B cell (primary cell): ENCODE results near the gene RCOR3. TPM values are rescaled to one million over a fixed set of nuclear protein-coding genes. Genes with fewer than 3 reads are reported as not detected.

ENCODE experiments used
- ATAC-seq: fragments of 200-7000 bp; cut with Tn5 transposase; one replicate; pipeline ENCODE4 v1.10.0; 2021; ENCODE audit warnings: low read depth, mild to moderate bottlenecking, moderate number of reproducible peaks, moderate library complexity
- CTCF ChIA-PET: fragments of 350-600 bp; sonication (Branson Sonifier 250); formaldehyde crosslinking; loops from one replicate; lab custom pipeline; 2021; ENCODE audit warnings: antibody characterized with exemption, inconsistent platforms; lab: Charles Lee
- POLR2A ChIA-PET: fragments of 350-600 bp; sonication (Branson Sonifier 250); formaldehyde crosslinking; loops from one replicate; lab custom pipeline; 2021; ENCODE audit warnings: antibody characterized with exemption; lab: Charles Lee
- DNase-seq: peaks from one replicate; pipeline ENCODE4 v3.0.0; 2013
- H2AFZ ChIP-seq: 2 replicates; pipeline ENCODE4 v1.6.1; 2012; ENCODE audit warnings: mild to moderate bottlenecking, low read depth, low read length; ENCODE audit not compliant: insufficient read depth, poor library complexity, severe bottlenecking
- H3K27ac ChIP-seq, 2 donors: 1 replicate in 1 of 2; 2 replicates in 1 of 2; pipeline ENCODE4 v1.5.1; 2012 to 2013; ENCODE audit warnings: low read length in 2 of 2, mild to moderate bottlenecking in 2 of 2, moderate library complexity in 1 of 2
- H3K27me3 ChIP-seq, 4 experiments: fragments of 200-600 bp in 1 of 4; sonication (generic) in 1 of 4; replicated peaks in 1 of 4; 1 replicate in 2 of 4; 2 replicates in 2 of 4; pipeline versions ENCODE4 v1.6.1 to v1.7.0; 2013 to 2016; ENCODE audit warnings: low read length in 3 of 4, mild to moderate bottlenecking in 2 of 4, mixed read lengths in 1 of 4, moderate library complexity in 1 of 4; ENCODE audit not compliant: insufficient read depth in 4 of 4, control insufficient read depth in 3 of 4; ENCODE audit errors: control extremely low read depth in 1 of 4
- H3K36me3 ChIP-seq, 2 experiments: replicated peaks in 1 of 2; 1 replicate in 1 of 2; 2 replicates in 1 of 2; pipeline versions ENCODE4 v1.6.1 to v1.7.1; 2013; ENCODE audit warnings: low read length in 1 of 2; ENCODE audit not compliant: insufficient read depth in 2 of 2, control insufficient read depth in 1 of 2; ENCODE audit errors: control extremely low read depth in 1 of 2, extremely low read depth in 1 of 2
- H3K4me1 ChIP-seq, 2 donors: fragments of 200-600 bp in 1 of 2; sonication (generic) in 1 of 2; 1 replicate in 1 of 2; 2 replicates in 1 of 2; pipeline versions ENCODE4 v1.5.1 to v1.6.1; 2013 to 2017; ENCODE audit warnings: low read length in 2 of 2; ENCODE audit not compliant: control insufficient read depth in 2 of 2, insufficient read depth in 2 of 2
- H3K4me2 ChIP-seq: replicated peaks from 2 replicates; pipeline ENCODE3; 2012; ENCODE audit warnings: mild to moderate bottlenecking, low read depth, low read length; ENCODE audit not compliant: poor library complexity, severe bottlenecking
- H3K4me3 ChIP-seq, 5 experiments: fragments of 200-600 bp in 1 of 5; sonication (generic) in 1 of 5; 1 replicate in 3 of 5; 2 replicates in 2 of 5; pipeline versions ENCODE4 v1.5.1 to v1.7.0; 2011 to 2016; ENCODE audit warnings: low read length in 4 of 5, mild to moderate bottlenecking in 4 of 5, low read depth in 2 of 5, control low read depth in 1 of 5, moderate library complexity in 1 of 5; ENCODE audit not compliant: insufficient read depth in 1 of 5; ENCODE audit errors: control extremely low read depth in 1 of 5, extremely low read depth in 1 of 5
- H3K79me2 ChIP-seq: fragments of 200-600 bp; sonication (generic); one replicate; pipeline ENCODE4 v1.6.0; 2016; ENCODE audit warnings: low read length; ENCODE audit not compliant: control insufficient read depth, insufficient read depth
- H3K9ac ChIP-seq: fragments of 200-600 bp; sonication (generic); 2 replicates; pipeline ENCODE4 v1.6.1; 2017; ENCODE audit warnings: mild to moderate bottlenecking, low read length, moderate library complexity
- H3K9me3 ChIP-seq, 3 donors: one replicate each; pipeline versions ENCODE4 v1.6.1 to v1.7.1; 2013; ENCODE audit warnings: low read length in 2 of 3; ENCODE audit not compliant: control insufficient read depth in 2 of 3, insufficient read depth in 1 of 3; ENCODE audit errors: control extremely low read depth in 1 of 3
- H4K20me1 ChIP-seq: 2 replicates; pipeline ENCODE4 v1.6.0; 2012; ENCODE audit warnings: mild to moderate bottlenecking, low read length; ENCODE audit not compliant: insufficient read depth, control insufficient read depth, poor library complexity, severe bottlenecking
- H3K27ac Mint-ChIP-seq: one replicate; pipeline ENCODE4 v1.8.0; 2021; ENCODE audit warnings: mixed read lengths
- H3K27me3 Mint-ChIP-seq: one replicate; pipeline ENCODE4 v1.8.0; 2021; ENCODE audit warnings: mixed read lengths
- H3K4me1 Mint-ChIP-seq: one replicate; pipeline ENCODE4 v1.8.0; 2021; ENCODE audit warnings: mixed read lengths
- H3K4me3 Mint-ChIP-seq: one replicate; pipeline ENCODE4 v1.8.0; 2021; ENCODE audit warnings: mixed read lengths
- H3K9me3 Mint-ChIP-seq: one replicate; pipeline ENCODE4 v1.8.0; 2022; ENCODE audit warnings: mixed read lengths; ENCODE audit not compliant: insufficient read depth
- CTCF ChIP-seq: fragments of 200-600 bp; IDR thresholded peaks from one replicate; pipeline ENCODE4 v1.8.0; 2022; ENCODE audit warnings: antibody characterized with exemption, mild to moderate bottlenecking
- EZH2 ChIP-seq: IDR thresholded peaks from 2 replicates; pipeline ENCODE4 v1.6.1; 2012; ENCODE audit warnings: borderline replicate concordance, low read depth, mild to moderate bottlenecking, moderate library complexity, low read length; ENCODE audit not compliant: insufficient read depth, poor library complexity, severe bottlenecking
- whole genome bisulfite sequencing: methylation state at CpG from one replicate; pipeline ENCODE4 v1.1.5; 2013; ENCODE audit warnings: missing lambda C conversion rate; ENCODE audit not compliant: insufficient coverage; 5-methylcytosine and 5-hydroxymethylcytosine counted together
- intact Hi-C: fragments of 100-400 bp; cut with micrococcal nuclease; formaldehyde crosslinking; loops from one replicate; pipeline ENCODE4 v1.10.0; 2022
- polyA plus RNA-seq: library from polyadenylated mRNA; depleted of rRNA; stranded (reverse); fragments of >200 nt; gene quantifications from 2 replicates; pipeline ENCODE4 v1.2.3, GENCODE V29; 2012
- total RNA-seq, 2 donors: library from RNA; stranded (reverse); fragments of 120-200 nt in 1 of 2; gene quantifications; 1 replicate in 1 of 2; 2 replicates in 1 of 2; pipeline versions ENCODE4 v1.2.3 to v1.2.4, GENCODE V29; 2013 to 2022

The RCOR3 gene
- total and polyA plus RNA-seq, 2 donors (not counting 1 experiment from before 2014, with no cell fraction given): 42.7 to 120 TPM

GRCh38 chr1:211345719-211346118, 86.6 kb downstream of the RCOR3 start:
- H3K4me1 ChIP-seq: peaks cover 83 to 87% of the 10 kb centered on the region in 2 donors

More at GRCh38 chr1:211345719-211346118, 86.6 kb downstream of the RCOR3 start:
- H3K4me2 ChIP-seq: no peak overlapping the region
- ChIA-PET POLR2A (no interaction called here), CTCF (interaction anchor here (18.7 kb wide), 1 partner anchor 18 kb away, joined by 333 read pairs; the partner anchor contains the start of gene TRAF5)
- no peak for DNase-seq
- H3K4me3 ChIP-seq: no peak overlapping the region
- H3K79me2 ChIP-seq: peaks cover 100% of the 10 kb centered on the region
- no peak overlapping the region for H2AFZ ChIP-seq
- H3K9me3 ChIP-seq: no peaks in the 10 kb centered on the region
- ATAC-seq: no peak
- Mint-ChIP-seq H3K4me3 (no peak overlapping the region), H3K27ac (peak overlapping the region; percentile 28), H3K4me1 (peaks cover 87% of the 10 kb centered on the region), H3K27me3 (no peaks in the 10 kb centered on the region), H3K9me3 (no peaks in the 10 kb centered on the region)
- no peaks in the 10 kb centered on the region for H3K27me3 ChIP-seq
- H3K9ac ChIP-seq: no peak overlapping the region
- TF ChIP-seq EZH2: no peak
- no peak for TF ChIP-seq CTCF
- peaks cover 99% of the 10 kb centered on the region for H4K20me1 ChIP-seq
- WGBS: 100% methylated on average over 2 of the region's 2 CpGs
- intact Hi-C loops: no loop called here
- peak overlapping the region in 1 of 2 donors; percentile 56 for H3K27ac ChIP-seq
- H3K36me3 ChIP-seq: peaks cover 0 to 46% of the 10 kb centered on the region in 2 experiments
